Loucy (cell line): ENCODE data around the gene HRC.

Source experiments
- H2AFZ ChIP-seq: fragments of 200-600 bp; sonication (generic); 2 replicates; pipeline ENCODE4 v1.6.0; 2016; ENCODE audit warnings: antibody characterized with exemption, mild to moderate bottlenecking, low read length, moderate library complexity
- H3F3A ChIP-seq: fragments of 200-600 bp; 2 replicates; pipeline ENCODE4 v1.6.0; 2016; ENCODE audit warnings: antibody characterized with exemption, low read depth, mild to moderate bottlenecking
- H3K27me3 ChIP-seq: fragments of 200-600 bp; sonication (generic); 2 replicates; pipeline ENCODE4 v1.6.1; 2014; ENCODE audit warnings: low read length, mild to moderate bottlenecking; ENCODE audit not compliant: insufficient read depth, poor library complexity, severe bottlenecking
- H3K36me3 ChIP-seq: fragments of 200-600 bp; sonication (generic); 2 replicates; pipeline ENCODE4 v1.6.1; 2016; ENCODE audit warnings: low read length; ENCODE audit not compliant: insufficient read depth
- H3K4me1 ChIP-seq: fragments of 200-600 bp; sonication (generic); 2 replicates; pipeline ENCODE4 v1.5.1; 2014; ENCODE audit warnings: low read length, mild to moderate bottlenecking; ENCODE audit not compliant: insufficient read depth, poor library complexity, severe bottlenecking
- H3K4me2 ChIP-seq: fragments of 200-600 bp; sonication (generic); 2 replicates; pipeline ENCODE4 v1.6.0; 2014; ENCODE audit warnings: antibody characterized with exemption, low read length, low read depth, mild to moderate bottlenecking; ENCODE audit not compliant: poor library complexity, severe bottlenecking
- H3K4me3 ChIP-seq: fragments of 200-600 bp; sonication (generic); 2 replicates; pipeline ENCODE4 v1.5.1; 2014; ENCODE audit warnings: low read length, mild to moderate bottlenecking, mixed read lengths; ENCODE audit not compliant: poor library complexity, severe bottlenecking
- H3K79me2 ChIP-seq: fragments of 200-600 bp; sonication (generic); 2 replicates; pipeline ENCODE4 v1.6.1; 2014; ENCODE audit warnings: low read length; ENCODE audit not compliant: insufficient read depth
- H3K9ac ChIP-seq: fragments of 200-600 bp; sonication (generic); 2 replicates; pipeline ENCODE4 v1.6.0; 2014; ENCODE audit warnings: mild to moderate bottlenecking, low read depth, low read length, moderate library complexity; ENCODE audit not compliant: poor library complexity, severe bottlenecking
- H3K9me2 ChIP-seq: fragments of 200-600 bp; sonication (generic); replicated peaks from 2 replicates; pipeline ENCODE4 v1.6.1; 2016; ENCODE audit warnings: low read depth, low read length, mixed read lengths
- H3K9me3 ChIP-seq: fragments of 200-600 bp; sonication (generic); 2 replicates; pipeline ENCODE4 v1.6.1; 2014; ENCODE audit warnings: mild to moderate bottlenecking, antibody characterized with exemption, low read length, low read depth; ENCODE audit not compliant: insufficient read depth
- H4K20me1 ChIP-seq: fragments of 200-600 bp; sonication (generic); 2 replicates; pipeline ENCODE4 v1.6.0; 2014; ENCODE audit warnings: antibody characterized with exemption, low read length, mild to moderate bottlenecking; ENCODE audit not compliant: insufficient read depth, poor library complexity, severe bottlenecking
- EZH2phosphoT487 ChIP-seq: fragments of 200-600 bp; IDR thresholded peaks from 2 replicates; pipeline ENCODE4 v1.6.1; 2018; ENCODE audit warnings: antibody characterized with exemption, mild to moderate bottlenecking, moderate library complexity, borderline replicate concordance
- TF ChIP-seq, protein P1 (sequence below): fragments of 200-600 bp; sonication (generic); conservative IDR thresholded peaks from 2 replicates; pipeline ENCODE4 v1.5.1; 2014; ENCODE audit warnings: mild to moderate bottlenecking, antibody characterized with exemption, low read length

HRC gene

DNA sequence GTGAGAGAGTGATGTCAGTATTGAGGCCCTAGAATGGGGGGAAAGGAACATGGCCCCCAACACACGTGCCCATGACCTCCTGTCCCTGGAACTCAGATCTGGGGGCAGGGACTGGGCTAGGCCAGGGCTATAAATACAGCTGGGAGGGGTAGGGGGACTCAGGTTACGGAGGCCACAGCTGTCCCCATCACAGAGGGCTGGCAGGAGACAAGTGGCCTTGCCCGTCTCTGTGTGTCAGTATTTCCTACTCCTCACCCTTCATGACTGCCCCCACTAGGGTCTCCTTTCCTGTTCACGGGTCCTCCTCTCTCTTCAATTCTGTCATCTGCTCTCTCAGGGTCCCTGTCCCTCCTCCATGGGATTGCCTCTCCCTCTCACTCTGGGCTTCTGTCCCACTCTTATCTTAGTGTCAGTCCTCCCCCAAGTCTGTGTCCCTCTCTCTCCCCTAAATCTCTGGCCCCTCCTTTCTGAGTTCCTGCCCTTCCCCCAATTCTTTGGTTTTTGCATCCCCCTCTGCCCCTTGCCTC is 687 bp upstream of the HRC start:
- Histone ChIP-seq H3K9me2 (no peaks in the 10 kb centered on the region), H3K4me1 (peaks cover 9% of the 10 kb centered on the region), H3K4me2 (no peak overlapping the region), H4K20me1 (no peaks in the 10 kb centered on the region), H3K9me3 (no peaks in the 10 kb centered on the region), H3K4me3 (no peak overlapping the region), H3K9ac (no peak overlapping the region), H3K36me3 (no peaks in the 10 kb centered on the region), H3F3A (no peaks in the 10 kb centered on the region), H3K79me2 (no peaks in the 10 kb centered on the region), H3K27me3 (no peaks in the 10 kb centered on the region), H2AFZ (no peak overlapping the region)
- TF ChIP-seq, protein P1, sequence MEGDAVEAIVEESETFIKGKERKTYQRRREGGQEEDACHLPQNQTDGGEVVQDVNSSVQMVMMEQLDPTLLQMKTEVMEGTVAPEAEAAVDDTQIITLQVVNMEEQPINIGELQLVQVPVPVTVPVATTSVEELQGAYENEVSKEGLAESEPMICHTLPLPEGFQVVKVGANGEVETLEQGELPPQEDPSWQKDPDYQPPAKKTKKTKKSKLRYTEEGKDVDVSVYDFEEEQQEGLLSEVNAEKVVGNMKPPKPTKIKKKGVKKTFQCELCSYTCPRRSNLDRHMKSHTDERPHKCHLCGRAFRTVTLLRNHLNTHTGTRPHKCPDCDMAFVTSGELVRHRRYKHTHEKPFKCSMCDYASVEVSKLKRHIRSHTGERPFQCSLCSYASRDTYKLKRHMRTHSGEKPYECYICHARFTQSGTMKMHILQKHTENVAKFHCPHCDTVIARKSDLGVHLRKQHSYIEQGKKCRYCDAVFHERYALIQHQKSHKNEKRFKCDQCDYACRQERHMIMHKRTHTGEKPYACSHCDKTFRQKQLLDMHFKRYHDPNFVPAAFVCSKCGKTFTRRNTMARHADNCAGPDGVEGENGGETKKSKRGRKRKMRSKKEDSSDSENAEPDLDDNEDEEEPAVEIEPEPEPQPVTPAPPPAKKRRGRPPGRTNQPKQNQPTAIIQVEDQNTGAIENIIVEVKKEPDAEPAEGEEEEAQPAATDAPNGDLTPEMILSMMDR, result no peak
- no peak for TF ChIP-seq EZH2phosphoT487

DNA sequence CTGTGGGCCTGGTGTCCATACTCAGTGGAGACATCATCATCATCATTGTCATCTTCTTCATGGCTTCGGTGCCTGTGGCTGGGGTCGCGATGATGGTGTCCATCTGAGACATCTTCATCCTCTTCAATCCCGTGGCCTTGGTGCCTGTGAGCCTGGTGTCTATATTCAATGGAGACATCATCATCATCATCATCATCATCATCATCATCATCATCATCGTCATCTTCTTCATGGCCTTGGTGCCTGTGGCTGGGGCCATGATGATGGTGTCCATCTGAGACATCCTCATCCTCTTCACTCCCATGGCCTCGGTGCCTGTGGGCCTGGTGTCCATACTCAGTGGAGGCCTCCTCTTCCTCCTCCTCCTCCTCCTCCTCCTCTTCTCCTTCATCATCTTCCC is 917 bp downstream of the HRC start:
- Histone ChIP-seq H3K79me2 (no peaks in the 10 kb centered on the region), H3K4me2 (no peak overlapping the region), H3K36me3 (no peaks in the 10 kb centered on the region), H4K20me1 (no peaks in the 10 kb centered on the region), H3K4me1 (peaks cover 15% of the 10 kb centered on the region), H3K9me2 (no peaks in the 10 kb centered on the region), H2AFZ (no peak overlapping the region), H3K4me3 (no peak overlapping the region), H3K27me3 (no peaks in the 10 kb centered on the region), H3K9me3 (no peaks in the 10 kb centered on the region), H3K9ac (no peak overlapping the region), H3F3A (no peaks in the 10 kb centered on the region)
- TF ChIP-seq EZH2phosphoT487, result no peak
- TF ChIP-seq, protein P1, result no peak

DNA sequence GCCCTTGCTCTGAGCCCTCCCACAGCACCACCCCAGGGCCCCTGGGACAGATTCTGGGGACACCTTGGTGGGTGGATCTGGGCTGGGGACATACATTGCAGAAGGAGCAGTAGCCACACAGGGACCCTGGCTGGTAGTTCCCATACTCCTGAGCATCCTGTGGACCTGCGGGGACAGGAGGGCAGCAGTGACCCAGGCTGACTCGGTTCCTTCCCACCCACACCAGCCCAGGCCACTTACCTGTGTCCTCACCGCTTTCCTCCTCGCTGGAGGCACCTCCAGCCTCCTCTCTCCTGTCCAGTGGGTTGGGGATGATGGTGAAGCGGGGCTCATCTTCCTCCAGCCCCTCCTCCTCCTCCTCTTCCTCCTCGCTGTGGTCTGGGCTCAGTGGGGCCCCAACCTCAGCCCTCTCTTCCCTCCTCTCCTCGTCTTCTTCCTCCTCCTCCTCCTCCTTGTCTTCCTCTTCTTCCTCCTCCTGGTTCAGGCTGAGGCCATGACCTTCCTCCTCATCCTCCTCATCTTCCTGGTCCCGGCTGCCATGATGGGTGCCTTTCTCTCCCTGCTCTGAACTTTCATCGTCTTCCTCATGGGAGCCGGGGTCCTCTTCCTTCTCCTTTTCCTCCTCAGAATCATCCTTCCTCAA is 1.9 kb downstream of the HRC start:
- Histone ChIP-seq H2AFZ (no peak overlapping the region), H3K4me3 (no peak overlapping the region), H3F3A (no peaks in the 10 kb centered on the region), H3K4me1 (peaks cover 18% of the 10 kb centered on the region), H3K4me2 (no peak overlapping the region), H3K36me3 (no peaks in the 10 kb centered on the region), H3K9me3 (no peaks in the 10 kb centered on the region), H3K79me2 (no peaks in the 10 kb centered on the region), H3K27me3 (no peaks in the 10 kb centered on the region), H4K20me1 (no peaks in the 10 kb centered on the region), H3K9me2 (no peaks in the 10 kb centered on the region), H3K9ac (no peak overlapping the region)
- TF ChIP-seq, protein P1, result no peak
- TF ChIP-seq EZH2phosphoT487, result no peak
